Right lung (tissue), 5 donors: Measurements from ENCODE around the gene MCAT. TPM values are rescaled to one million over a fixed set of nuclear protein-coding genes. Genes with fewer than 3 reads are reported as not detected.
"Not testable (repeated sequence)": the region's sequence is repeated elsewhere in the genome, so short reads cannot be mapped to it uniquely, and the experiment has no call there.

Experiments
- DNase-seq, 2 donors: peaks; one replicate each; pipeline ENCODE4 v3.0.0-alpha.2; 2013
- polyA plus RNA-seq, 5 donors: library from polyadenylated mRNA; unstranded; fragments of 120-200 nt; gene quantifications; one replicate each; pipeline versions ENCODE4 v1.2.1 to v1.2.3, GENCODE V29; 2013; ENCODE audit warnings: inconsistent platforms in 1 of 5, low replicate concordance in 1 of 5; ENCODE audit not compliant: insufficient read length in 5 of 5, insufficient read depth in 1 of 5

The MCAT gene
- polyA plus RNA-seq, 5 donors: 12.8 to 22.4 (median 15.0) TPM

GRCh38 chr22:43155789-43156188 is 12.6 kb upstream of the MCAT start:
- no peak for DNase-seq

GRCh38 chr22:43154887-43155536 is 11.8 kb upstream of the MCAT start:
- no peak for DNase-seq

- DNase-seq: no peak
These were observed 10.7 kb upstream of the MCAT start for GRCh38 chr22:43153899-43154298.

DNA sequence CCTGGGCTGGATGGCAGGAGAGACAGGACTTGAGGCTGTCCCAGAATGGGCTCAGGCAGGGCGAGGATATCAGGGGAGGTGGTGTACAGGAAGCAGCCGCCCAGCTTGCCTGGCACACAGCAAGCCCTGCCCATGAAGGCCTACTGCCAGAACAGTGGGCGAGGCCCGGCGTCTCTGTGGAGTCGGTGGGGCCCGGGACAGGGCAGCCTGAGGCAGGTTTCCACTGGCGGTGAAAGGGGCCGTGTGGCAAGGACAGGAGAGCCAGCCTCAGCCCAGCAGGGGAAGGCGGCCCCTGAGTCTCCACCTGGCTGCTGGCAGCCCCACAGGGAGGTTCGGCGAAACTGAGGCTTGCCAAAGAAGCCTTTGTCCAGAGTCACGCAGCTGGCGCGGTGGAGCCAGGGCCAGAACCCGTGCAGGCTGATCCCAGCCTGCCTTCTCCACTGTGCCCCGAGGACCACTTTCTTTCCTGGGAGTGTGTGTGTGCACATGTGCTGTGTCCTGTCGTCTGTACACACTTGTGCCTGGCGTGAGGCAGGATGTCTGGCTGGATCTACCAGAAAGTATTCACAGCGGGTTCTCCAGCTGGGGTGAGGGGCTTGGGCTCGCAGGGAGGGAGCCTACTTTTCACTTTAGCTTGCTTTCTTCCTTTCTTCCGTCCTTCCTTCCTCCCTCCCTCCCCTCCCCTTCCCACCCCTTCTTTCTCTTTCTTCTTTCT is 9.3 kb upstream of the MCAT start:
- peak in 1 of 2 donors; percentile 45 for DNase-seq

DNA sequence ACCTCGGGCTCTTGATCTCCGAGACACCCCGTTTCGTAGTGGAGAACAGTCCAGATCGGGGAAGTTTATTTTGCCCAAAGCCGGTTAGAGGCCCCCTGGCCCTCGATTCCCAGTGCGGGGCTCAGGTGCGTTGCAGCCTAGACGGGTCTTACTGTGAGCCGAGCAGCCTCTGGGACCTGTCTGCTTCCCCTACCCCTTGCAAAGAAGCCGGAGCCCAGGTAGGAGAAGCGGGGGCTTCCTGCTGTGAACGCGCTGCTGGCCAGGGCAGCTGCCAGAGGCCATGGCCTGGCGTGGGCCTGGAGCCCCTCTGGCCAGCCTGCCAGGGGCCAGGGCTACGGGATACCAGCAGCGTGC is 8.8 kb upstream of the MCAT start:
- DNase-seq: no peak

DNA sequence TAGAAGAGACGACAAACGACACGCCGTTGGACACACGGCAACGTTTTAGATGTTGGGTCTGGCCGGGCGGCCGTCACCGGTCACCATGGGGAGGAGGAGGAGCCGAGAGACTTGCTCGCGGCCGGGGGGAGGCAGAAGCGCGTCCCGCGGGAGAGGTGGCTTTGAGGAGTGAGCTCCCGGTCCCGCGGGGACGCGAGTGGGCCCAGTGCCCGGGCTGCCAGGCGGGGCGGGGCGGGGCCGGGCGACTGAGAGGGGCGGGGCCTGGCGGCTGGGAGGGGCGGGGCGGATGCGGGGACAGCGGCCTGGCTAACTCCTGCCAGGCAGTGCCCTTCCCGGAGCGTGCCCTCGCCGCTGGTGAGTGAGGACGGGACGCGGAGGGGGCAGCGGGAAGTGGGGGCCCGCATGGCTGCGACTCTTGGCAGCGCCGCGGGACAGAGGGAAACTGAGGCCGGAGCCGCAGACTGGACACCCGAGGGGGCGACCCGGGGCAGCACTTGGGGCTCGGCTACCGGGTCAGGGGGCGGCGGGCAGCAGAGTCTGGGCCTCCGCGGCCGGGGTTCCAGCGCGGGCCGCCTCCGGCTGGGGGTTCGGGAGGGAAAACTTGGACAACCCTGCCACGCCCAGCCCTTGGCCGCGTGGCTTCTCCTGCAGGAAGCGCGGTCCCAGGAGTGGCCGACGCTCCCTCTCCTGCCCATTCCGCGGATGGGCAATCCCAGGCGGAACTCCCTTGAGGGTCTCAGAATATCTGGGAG is 8.2 kb upstream of the MCAT start, which contains the start of gene TSPO:
Gene TSPO (plus strand): TSS at position 309 of the 752 bp plus-strand sequence. CDS start 7,680 bp downstream, outside the sequence.
- peak; percentile 36 to 55 for DNase-seq

DNA sequence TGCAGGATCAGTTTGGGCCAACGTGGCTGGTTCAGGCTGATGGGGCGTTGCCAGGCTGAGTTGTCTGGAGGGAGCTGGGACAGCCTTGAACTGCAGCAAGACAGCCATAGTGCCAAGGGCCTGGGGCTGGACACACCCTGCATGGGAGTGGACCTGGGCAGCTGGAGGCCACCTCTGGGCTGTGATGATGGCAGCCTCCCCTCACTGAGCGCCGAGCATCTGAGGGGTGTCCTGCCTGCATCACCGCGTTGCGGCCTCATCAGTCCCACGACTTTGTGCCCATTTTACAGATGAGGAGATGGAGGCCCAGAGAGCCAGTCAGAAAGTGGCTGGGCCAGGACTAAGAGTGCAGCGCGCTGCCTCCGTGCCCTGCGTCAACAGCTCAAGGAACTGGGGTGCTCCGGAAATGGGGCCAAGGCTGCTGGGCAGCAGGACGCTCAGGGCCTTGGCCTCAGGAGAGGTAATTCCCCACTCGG is 7.6 kb upstream of the MCAT start:
- no peak for DNase-seq

DNA sequence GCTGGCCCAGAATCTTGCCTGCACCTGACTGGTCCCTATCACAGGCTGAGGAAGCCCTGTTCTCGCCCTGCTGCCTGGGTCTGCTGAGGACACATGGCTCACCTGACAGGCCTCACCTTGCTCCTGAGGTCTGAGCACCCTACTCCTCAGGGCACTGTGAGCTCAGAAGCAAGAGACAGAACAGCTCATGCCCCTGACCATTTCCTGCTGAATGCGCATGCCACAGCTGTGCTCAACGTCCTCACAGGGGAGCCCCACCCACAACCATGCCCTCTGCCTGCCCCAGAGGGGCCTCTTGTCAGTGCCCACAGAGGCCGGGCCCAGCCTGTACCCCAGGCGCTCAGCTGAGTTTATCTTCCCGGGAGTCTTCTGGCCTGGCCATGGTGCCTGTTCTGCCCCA is 5.4 kb upstream of the MCAT start:
- no peak for DNase-seq

- no peak for DNase-seq
These were observed 4.6 kb upstream of the MCAT start for GRCh38 chr22:43147821-43148220.

DNA sequence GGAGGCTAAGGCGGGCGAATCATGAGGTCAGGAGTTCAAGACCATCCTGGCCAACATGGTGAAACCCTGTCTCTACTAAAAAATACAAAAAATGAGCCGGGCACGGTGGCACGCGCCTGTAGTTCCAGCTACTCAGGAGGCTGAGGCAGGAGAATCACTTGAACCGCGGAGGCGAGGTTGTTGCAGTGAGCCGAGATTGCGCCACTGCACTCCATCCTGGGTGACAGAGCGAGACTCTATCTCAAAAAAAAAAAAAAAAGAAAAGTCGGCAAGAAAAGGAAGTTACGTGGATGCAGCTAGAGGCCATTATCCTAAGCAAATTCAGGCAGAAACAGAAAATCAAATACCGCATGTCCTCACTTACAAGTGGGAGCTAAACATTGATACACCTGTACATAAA is 3.1 kb upstream of the MCAT start:
- DNase-seq: not testable (repeated sequence)

DNA sequence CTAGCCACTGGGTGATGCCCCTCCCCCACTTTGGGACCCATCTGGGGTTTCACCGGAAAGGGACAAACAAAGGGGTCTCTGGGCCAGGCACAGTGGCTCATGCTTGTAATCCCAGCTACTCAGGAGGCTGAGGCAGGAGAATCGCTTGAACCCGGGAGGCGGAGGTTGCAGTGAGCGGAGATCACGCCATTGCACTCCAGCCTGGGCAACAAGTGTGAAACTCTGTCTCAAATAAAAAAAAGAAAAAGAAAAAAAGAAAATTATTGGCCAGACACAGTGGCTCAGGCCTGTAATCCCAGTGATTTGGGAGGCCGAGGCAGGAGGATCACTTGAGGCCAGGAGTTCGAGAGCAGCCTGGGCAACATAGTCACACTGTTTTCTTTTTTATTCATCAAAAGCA is 2.2 kb upstream of the MCAT start:
- not testable (repeated sequence) for DNase-seq

- DNase-seq: no peak
These were observed 1.8 kb upstream of the MCAT start for GRCh38 chr22:43144949-43145348.

DNA sequence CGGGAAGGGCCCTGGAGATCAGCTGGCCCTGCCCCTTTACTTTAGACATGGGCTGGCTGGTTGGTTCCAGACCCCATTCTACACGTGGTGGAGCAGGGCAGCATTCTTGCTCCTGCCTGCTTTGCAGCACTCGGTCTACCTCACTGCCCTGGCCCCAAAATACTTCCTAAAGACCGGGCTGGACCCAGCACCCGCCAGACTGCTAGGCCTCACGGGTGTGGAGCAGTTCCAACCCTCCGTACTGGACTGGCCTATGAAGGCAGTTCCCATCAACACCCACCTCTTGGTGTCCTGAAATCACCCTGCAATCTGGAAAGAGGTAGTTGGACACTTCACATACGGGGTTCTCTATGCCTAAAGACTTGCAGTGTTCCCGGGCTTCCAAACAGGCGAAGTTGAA is 6.4 kb downstream of the MCAT start:
- DNase-seq: no peak

- DNase-seq: no peak
These were observed 6.9 kb downstream of the MCAT start for GRCh38 chr22:43136255-43136654.

DNA sequence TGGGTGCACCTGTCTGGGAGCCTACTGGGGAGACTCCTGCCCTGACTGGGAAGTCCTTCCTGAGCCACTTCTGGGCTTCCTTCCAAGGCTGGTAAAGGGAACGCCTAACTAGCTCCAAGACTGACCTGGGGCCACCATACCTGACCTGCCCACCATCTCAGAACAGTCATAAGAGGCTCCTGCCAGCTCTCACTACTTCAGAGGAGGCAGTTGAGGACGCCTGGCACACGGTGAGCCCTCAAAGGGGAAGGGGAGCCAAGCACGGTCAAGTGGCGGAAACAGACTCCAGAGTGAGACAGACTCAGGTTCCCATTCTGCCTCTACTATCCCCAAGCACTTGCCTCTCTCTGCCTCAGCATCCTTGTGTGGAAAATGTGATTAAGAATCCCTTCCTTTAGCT is 7.6 kb downstream of the MCAT start:
- DNase-seq: no peak

DNA sequence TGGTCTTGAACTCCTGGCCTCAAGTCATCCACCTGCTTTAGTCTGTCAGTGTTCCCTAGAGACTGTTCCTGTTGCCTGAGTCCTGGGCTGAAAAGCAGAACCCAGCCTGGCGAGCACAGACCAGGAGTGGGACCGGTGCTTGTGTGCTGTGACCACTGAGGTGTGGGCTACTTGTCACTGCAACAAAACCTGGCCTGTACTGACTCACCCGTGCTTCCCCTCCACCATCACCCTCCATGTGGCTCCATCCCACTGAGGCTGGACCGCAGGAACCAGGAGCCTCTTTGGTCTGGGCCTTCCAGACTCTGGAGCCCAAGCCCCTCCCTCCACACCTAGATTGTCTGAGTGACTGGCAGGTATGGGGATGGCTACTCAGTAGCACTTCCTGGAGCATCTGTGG is 8.6 kb downstream of the MCAT start:
- no peak for DNase-seq

GRCh38 chr22:43133401-43133800 is 9.8 kb downstream of the MCAT start:
- DNase-seq: no peak

GRCh38 chr22:43131773-43132501 is 11.3 kb downstream of the MCAT start:
- DNase-seq: no peak

GRCh38 chr22:43129426-43130425 is 13.5 kb downstream of the MCAT start:
- no peak for DNase-seq

DNA sequence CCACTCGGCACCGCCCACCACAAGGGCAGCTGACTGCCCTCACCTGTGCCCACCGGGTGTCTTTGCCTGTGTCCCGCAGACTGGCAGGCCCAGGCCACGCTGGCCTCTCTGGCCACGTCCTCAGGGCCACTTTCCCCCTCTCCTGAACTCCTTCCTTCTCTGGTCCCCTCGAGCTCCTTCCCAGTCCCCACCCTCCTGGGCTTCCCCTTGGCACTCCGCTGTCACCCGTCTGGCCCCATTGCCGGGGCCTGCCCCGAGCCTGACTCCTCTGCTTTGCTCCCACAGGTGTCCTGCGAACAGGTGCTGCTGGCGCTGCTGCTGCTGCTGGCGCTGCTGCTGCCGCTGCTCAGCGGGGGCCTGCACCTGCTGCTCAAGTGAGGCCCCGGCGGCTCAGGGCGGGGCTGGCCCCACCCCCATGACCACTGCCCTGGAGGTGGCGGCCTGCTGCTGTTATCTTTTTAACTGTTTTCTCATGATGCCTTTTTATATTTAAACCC is 14.2 kb downstream of the MCAT start:
- no peak for DNase-seq

DNA sequence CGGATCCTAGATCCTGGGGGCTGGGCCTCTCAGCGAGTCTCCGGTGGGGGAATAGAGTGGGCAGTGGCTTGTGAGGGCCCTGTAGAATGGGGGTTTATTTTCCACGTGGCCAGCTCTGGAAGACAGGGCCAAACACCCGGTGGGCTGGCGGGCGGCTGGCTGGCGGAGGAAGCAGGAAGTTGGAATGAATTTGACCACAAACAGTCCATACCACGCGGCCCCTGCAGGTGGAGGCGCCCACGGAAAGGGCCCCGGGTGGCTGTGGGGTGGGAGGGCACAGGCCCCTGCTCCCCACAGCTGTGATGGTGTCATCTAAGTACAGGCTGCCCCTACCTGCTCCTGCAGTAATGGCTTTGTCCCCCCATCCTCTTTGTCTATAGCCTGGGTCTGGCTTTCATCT is 15.1 kb downstream of the MCAT start:
- DNase-seq: no peak
